Psoas muscle (tissue), 8 donors: ENCODE data around the gene SMURF1. TPM values are rescaled to one million over a fixed set of nuclear protein-coding genes. Genes with fewer than 3 reads are reported as not detected.

Experiments
- ATAC-seq, 4 donors: fragments of 200-7000 bp; cut with Tn5 transposase; one replicate each; pipeline ENCODE4 v1.9.1; 2020; ENCODE audit warnings: moderate library complexity in 3 of 4, mild to moderate bottlenecking in 2 of 4
- DNase-seq, 2 donors: peaks; one replicate each; pipeline ENCODE4 v3.0.0-alpha.2; 2020
- H3K27ac ChIP-seq: fragments of 200-600 bp; one replicate; pipeline ENCODE4 v1.8.0; 2022
- H3K27me3 ChIP-seq, 3 donors: fragments of 200-600 bp in 1 of 3; one replicate each; pipeline versions ENCODE4 v1.6.1 to v1.8.0; 2013 to 2022; ENCODE audit warnings: low read length in 2 of 3, mild to moderate bottlenecking in 2 of 3, moderate library complexity in 1 of 3; ENCODE audit not compliant: insufficient read depth in 3 of 3
- H3K36me3 ChIP-seq, 2 donors: fragments of 200-600 bp in 1 of 2; one replicate each; pipeline versions ENCODE4 v1.6.1 to v1.8.0; 2013 to 2022; ENCODE audit warnings: low read depth in 1 of 2, mild to moderate bottlenecking in 1 of 2, moderate library complexity in 1 of 2; ENCODE audit not compliant: insufficient read depth in 1 of 2
- H3K4me1 ChIP-seq: fragments of 200-600 bp; one replicate; pipeline ENCODE4 v1.8.0; 2022
- H3K4me3 ChIP-seq: fragments of 200-600 bp; one replicate; pipeline ENCODE4 v1.8.0; 2022; ENCODE audit warnings: mild to moderate bottlenecking
- H3K9me3 ChIP-seq: fragments of 200-600 bp; one replicate; pipeline ENCODE4 v1.8.0; 2022
- WGBS, 3 donors: extraction: QIAGEN DNeasy Blood & Tissue Kit; methylation state at CpG; one replicate each; pipeline versions ENCODE4 v1.1.6 to v1.1.7; 2013; 5-methylcytosine and 5-hydroxymethylcytosine counted together
- intact Hi-C, 2 donors: fragments of 100-400 bp; cut with DNase I; formaldehyde crosslinking; loops; one replicate each; pipeline versions ENCODE4 v1.11.0 to v1.14.2; 2022
- polyA plus RNA-seq, 3 donors: library from polyadenylated mRNA; stranded (reverse); fragments of 200-250 nt; gene quantifications; one replicate each; pipeline ENCODE4 v1.2.3, GENCODE V29; 2013
- total RNA-seq, 4 donors: library from RNA; stranded (reverse); fragmentation: NEBNext Ultra II Directional in 2 of 4; extraction: Animal tissue kit (Norgen Biotek cat#: 25700) in 2 of 4; gene quantifications; one replicate each; pipeline versions ENCODE4 v1.2.1 to v1.2.4, GENCODE V29; 2021 to 2023
- TF ChIP-seq, protein P1 (sequence below): fragments of 200-600 bp; IDR thresholded peaks from one replicate; pipeline ENCODE4 v1.8.0; 2022; ENCODE audit warnings: antibody characterized with exemption
- donor health status: healthy with polysubstance abuse.
- donor health status: DM: no; HTN: no; CAD: no; lungs with moderate emphysema.
- donor health status: Bipolar disorder and iron deficiency.
- donor health status: healthy.
- donor health status: DM: yes; HTN: yes; CAD: no.
- donor health status: DM: no; HTN: no; CAD: no.
- donor health status: DM: no; HTN: no; CAD: no.
- donor health status: DM: yes; HTN: yes; CAD: no.

The SMURF1 gene
- total and polyA plus RNA-seq, 7 donors, result 5.8 to 16.9 (median 10.2) TPM

DNA sequence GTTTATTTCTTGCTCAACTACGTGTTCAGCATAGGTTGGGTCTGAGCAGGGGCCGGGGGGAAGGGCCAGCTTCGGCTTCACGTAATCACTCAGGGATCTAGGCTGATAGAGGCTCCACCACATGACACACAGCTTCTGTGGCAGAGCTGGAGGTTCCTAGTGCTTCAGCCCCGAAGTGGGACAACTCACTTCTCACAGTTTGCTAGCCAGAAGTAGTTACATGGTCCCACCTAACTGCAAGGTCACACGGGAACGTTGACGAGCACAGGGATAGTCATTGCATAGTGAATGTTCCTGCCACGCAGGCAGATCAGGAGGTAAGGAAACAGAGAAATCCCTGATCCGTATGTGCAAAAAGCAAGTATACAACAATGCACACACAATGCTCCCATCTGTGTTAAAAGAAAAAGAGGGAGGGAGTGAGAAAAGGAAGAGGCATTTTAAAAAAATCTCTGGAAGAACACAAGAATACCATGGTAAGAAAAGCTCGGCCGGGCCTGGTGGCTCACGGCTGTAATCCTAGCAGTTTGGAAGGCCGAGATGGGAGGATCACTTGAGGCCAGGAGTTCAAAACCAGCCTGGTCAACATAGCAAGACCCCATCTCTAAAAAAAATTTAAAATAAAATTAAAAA, 16.9 kb downstream of the SMURF1 start:
- WGBS, 3 donors, result 67 to 82% (median 77%) methylated on average over 14 of the region's 14 CpGs
- H3K36me3 ChIP-seq, result no peaks in the 10 kb centered on the region
- no peak for DNase-seq
- H3K4me1 ChIP-seq, result peaks cover 43% of the 10 kb centered on the region
- intact Hi-C loops, result loop anchor here in 1 of 2 donors (10.0 kb wide), 1 partner anchor 52 kb away; no protein-coding TSS in a partner anchor
- no peak overlapping the region for H3K4me3 ChIP-seq
- H3K9me3 ChIP-seq, result no peaks in the 10 kb centered on the region
- H3K27me3 ChIP-seq, result no peaks in the 10 kb centered on the region
- TF ChIP-seq, protein P1, sequence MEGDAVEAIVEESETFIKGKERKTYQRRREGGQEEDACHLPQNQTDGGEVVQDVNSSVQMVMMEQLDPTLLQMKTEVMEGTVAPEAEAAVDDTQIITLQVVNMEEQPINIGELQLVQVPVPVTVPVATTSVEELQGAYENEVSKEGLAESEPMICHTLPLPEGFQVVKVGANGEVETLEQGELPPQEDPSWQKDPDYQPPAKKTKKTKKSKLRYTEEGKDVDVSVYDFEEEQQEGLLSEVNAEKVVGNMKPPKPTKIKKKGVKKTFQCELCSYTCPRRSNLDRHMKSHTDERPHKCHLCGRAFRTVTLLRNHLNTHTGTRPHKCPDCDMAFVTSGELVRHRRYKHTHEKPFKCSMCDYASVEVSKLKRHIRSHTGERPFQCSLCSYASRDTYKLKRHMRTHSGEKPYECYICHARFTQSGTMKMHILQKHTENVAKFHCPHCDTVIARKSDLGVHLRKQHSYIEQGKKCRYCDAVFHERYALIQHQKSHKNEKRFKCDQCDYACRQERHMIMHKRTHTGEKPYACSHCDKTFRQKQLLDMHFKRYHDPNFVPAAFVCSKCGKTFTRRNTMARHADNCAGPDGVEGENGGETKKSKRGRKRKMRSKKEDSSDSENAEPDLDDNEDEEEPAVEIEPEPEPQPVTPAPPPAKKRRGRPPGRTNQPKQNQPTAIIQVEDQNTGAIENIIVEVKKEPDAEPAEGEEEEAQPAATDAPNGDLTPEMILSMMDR, result no peak
- no peak overlapping the region for H3K27ac ChIP-seq
- ATAC-seq, result peak in 1 of 4 donors; percentile 37

- Histone ChIP-seq H3K4me1 (peaks cover 53% of the 10 kb centered on the region), H3K27ac (no peak overlapping the region)
- 64 to 94% (median 76%) methylated on average over 4 of the region's 4 CpGs for WGBS, 3 donors
Measured at GRCh38 chr7:99125505-99125865, 18.4 kb downstream of the SMURF1 start.

GRCh38 chr7:99124751-99125504, 19.0 kb downstream of the SMURF1 start:
- no peaks in the 10 kb centered on the region for H3K36me3 ChIP-seq

More at GRCh38 chr7:99125505-99125865, 18.4 kb downstream of the SMURF1 start:
- no peak overlapping the region for H3K4me3 ChIP-seq
- H3K27me3 ChIP-seq, result no peaks in the 10 kb centered on the region
- DNase-seq, result no peak
- H3K9me3 ChIP-seq, result no peaks in the 10 kb centered on the region
- no peak for ATAC-seq
- H3K36me3 ChIP-seq, result no peaks in the 10 kb centered on the region
- TF ChIP-seq, protein P1, result no peak
- intact Hi-C loops, result loop anchor here in 1 of 2 donors (10.0 kb wide), 1 partner anchor 51 kb away; no protein-coding TSS in a partner anchor

GRCh38 chr7:99124236-99124635, 19.7 kb downstream of the SMURF1 start:
- H3K4me3 ChIP-seq, result no peak overlapping the region
- TF ChIP-seq, protein P1, result no peak
- no peaks in the 10 kb centered on the region for H3K9me3 ChIP-seq
- ATAC-seq, result peak in 1 of 4 donors; percentile 17
- DNase-seq, result no peak
- intact Hi-C loops, result loop anchor here in 1 of 2 donors (10.0 kb wide), 1 partner anchor 49 kb away; no protein-coding TSS in a partner anchor
- no peak overlapping the region for H3K27ac ChIP-seq
- no peaks in the 10 kb centered on the region for H3K27me3 ChIP-seq
- no peaks in the 10 kb centered on the region for H3K36me3 ChIP-seq
- WGBS, 3 donors, result 35 to 61% (median 36%) methylated on average over 4 of the region's 4 CpGs
- peaks cover 61% of the 10 kb centered on the region for H3K4me1 ChIP-seq

More at GRCh38 chr7:99124751-99125504, 19.0 kb downstream of the SMURF1 start:
- Histone ChIP-seq H3K4me3 (no peak overlapping the region), H3K9me3 (no peaks in the 10 kb centered on the region), H3K27ac (no peak overlapping the region), H3K4me1 (peaks cover 55% of the 10 kb centered on the region), H3K27me3 (no peaks in the 10 kb centered on the region)
- 91 to 97% (median 93%) methylated on average over 3 of the region's 3 CpGs for WGBS, 3 donors
- TF ChIP-seq, protein P1, result no peak
- intact Hi-C loops, result loop anchor here in 1 of 2 donors (10.0 kb wide), 1 partner anchor 50 kb away; no protein-coding TSS in a partner anchor
- DNase-seq, result no peak
- ATAC-seq, result no peak
